Neural progenitor cell (in vitro differentiated cells): ENCODE data around the gene MARCKSL1. TPM values are rescaled to one million over a fixed set of nuclear protein-coding genes. Genes with fewer than 3 reads are reported as not detected.

Source experiments
- DNase-seq: peaks from one replicate; pipeline ENCODE4 v3.0.0-alpha.2; 2016; ENCODE audit warnings: low spot score
- H2AFZ ChIP-seq: fragments of 200-600 bp; sonication (generic); replicated peaks from 2 replicates; pipeline ENCODE4 v1.6.1; 2016; ENCODE audit warnings: antibody characterized with exemption
- H3F3A ChIP-seq: fragments of 200-600 bp; sonication (generic); 2 replicates; pipeline ENCODE4 v1.6.1; 2016; ENCODE audit warnings: antibody characterized with exemption, low read depth
- H3K27ac ChIP-seq: fragments of 200-600 bp; sonication (generic); 2 replicates; pipeline ENCODE4 v1.5.1; 2016; ENCODE audit warnings: mild to moderate bottlenecking
- H3K27me3 ChIP-seq: fragments of 200-600 bp; sonication (generic); 2 replicates; pipeline ENCODE4 v1.6.1; 2016; ENCODE audit warnings: mild to moderate bottlenecking, moderate library complexity
- H3K36me3 ChIP-seq: fragments of 200-600 bp; sonication (generic); 2 replicates; pipeline ENCODE4 v1.5.1; 2016
- H3K4me1 ChIP-seq: fragments of 200-600 bp; sonication (generic); 2 replicates; pipeline ENCODE4 v1.6.1; 2016; ENCODE audit warnings: mixed run types
- H3K4me2 ChIP-seq: fragments of 200-600 bp; sonication (generic); 2 replicates; pipeline ENCODE4 v1.6.1; 2016
- H3K4me3 ChIP-seq: fragments of 200-600 bp; sonication (generic); 2 replicates; pipeline ENCODE4 v1.5.1; 2016
- H3K79me2 ChIP-seq: fragments of 200-600 bp; sonication (generic); 2 replicates; pipeline ENCODE4 v1.6.1; 2016; ENCODE audit warnings: low read depth
- H3K9ac ChIP-seq: fragments of 200-600 bp; sonication (generic); 2 replicates; pipeline ENCODE4 v1.6.1; 2016
- H3K9me3 ChIP-seq: fragments of 200-600 bp; sonication (generic); 2 replicates; pipeline ENCODE4 v1.5.1; 2016; ENCODE audit warnings: low read depth
- H4K20me1 ChIP-seq: fragments of 200-600 bp; sonication (generic); 2 replicates; pipeline ENCODE4 v1.6.1; 2016; ENCODE audit warnings: low read depth
- H3K27ac Mint-ChIP-seq: 3 replicates; pipeline ENCODE4 v1.8.0; 2021; ENCODE audit warnings: mixed read lengths
- H3K27me3 Mint-ChIP-seq: 2 replicates; pipeline ENCODE4 v1.8.0; 2022; ENCODE audit warnings: low read depth, mild to moderate bottlenecking, inconsistent platforms, moderate library complexity, mixed read lengths; ENCODE audit not compliant: insufficient read depth
- H3K36me3 Mint-ChIP-seq: 3 replicates; pipeline ENCODE4 v1.8.0; 2021; ENCODE audit warnings: mixed read lengths
- H3K4me1 Mint-ChIP-seq: 3 replicates; pipeline ENCODE4 v1.8.0; 2021; ENCODE audit warnings: mixed read lengths
- H3K4me3 Mint-ChIP-seq: 3 replicates; pipeline ENCODE4 v1.8.0; 2021; ENCODE audit warnings: mild to moderate bottlenecking, moderate library complexity, mixed read lengths
- H3K9me3 Mint-ChIP-seq: 3 replicates; pipeline ENCODE4 v1.8.0; 2020; ENCODE audit warnings: mixed read lengths
- CTCF ChIP-seq: fragments of 200-600 bp; sonication (generic); IDR thresholded peaks from 2 replicates; pipeline ENCODE4 v1.5.1; 2017; ENCODE audit warnings: antibody characterized with exemption, mild to moderate bottlenecking
- EZH2 ChIP-seq: fragments of 200-600 bp; sonication (generic); IDR thresholded peaks from 2 replicates; pipeline ENCODE4 v1.6.1; 2017; ENCODE audit warnings: antibody characterized with exemption, mild to moderate bottlenecking, moderate library complexity
- EZH2phosphoT487 ChIP-seq: fragments of 200-600 bp; sonication (generic); IDR thresholded peaks from 2 replicates; pipeline ENCODE4 v1.6.1; 2017; ENCODE audit warnings: antibody characterized with exemption
- total RNA-seq: library from RNA; depleted of rRNA; stranded (reverse); fragments of >200 nt; gene quantifications from 2 replicates; pipeline ENCODE4 v1.2.3, GENCODE V29; 2015; ENCODE audit warnings: low replicate concordance

MARCKSL1 gene
- total RNA-seq, 1 donor from 2014 or later, result 258 TPM

GRCh38 chr1:32342704-32343103 is 6.7 kb upstream of the MARCKSL1 start:
- Histone ChIP-seq H3K9me3 (no peaks in the 10 kb centered on the region), H3K4me1 (peaks cover 10% of the 10 kb centered on the region), H3K4me3 (no peak overlapping the region), H3K9ac (no peak overlapping the region), H3F3A (peaks cover 4% of the 10 kb centered on the region), H3K79me2 (no peaks in the 10 kb centered on the region), H2AFZ (no peak overlapping the region), H3K27ac (no peak overlapping the region), H3K27me3 (no peaks in the 10 kb centered on the region), H3K4me2 (no peak overlapping the region), H4K20me1 (peaks cover 4% of the 10 kb centered on the region), H3K36me3 (no peaks in the 10 kb centered on the region)
- TF ChIP-seq EZH2phosphoT487 (no peak), EZH2 (no peak), CTCF (no peak)
- Mint-ChIP-seq H3K4me1 (peaks cover 15% of the 10 kb centered on the region), H3K27ac (no peak overlapping the region), H3K9me3 (no peaks in the 10 kb centered on the region), H3K4me3 (no peak overlapping the region), H3K27me3 (peaks cover 5% of the 10 kb centered on the region), H3K36me3 (no peaks in the 10 kb centered on the region)
- no peak for DNase-seq

GRCh38 chr1:32341971-32342370 is 5.9 kb upstream of the MARCKSL1 start:
- H3K27ac Mint-ChIP-seq, result no peak overlapping the region
- no peaks in the 10 kb centered on the region for H3K79me2 ChIP-seq
- no peak for TF ChIP-seq CTCF
- TF ChIP-seq EZH2phosphoT487, result no peak
- TF ChIP-seq EZH2, result no peak

GRCh38 chr1:32341186-32341757 is 5.2 kb upstream of the MARCKSL1 start:
- no peak overlapping the region for H3K4me3 Mint-ChIP-seq
- peaks cover 19% of the 10 kb centered on the region for H3K4me1 Mint-ChIP-seq
- no peaks in the 10 kb centered on the region for H3K9me3 Mint-ChIP-seq
- H3K36me3 Mint-ChIP-seq, result no peaks in the 10 kb centered on the region
- Histone ChIP-seq H3K27ac (no peak overlapping the region), H3K79me2 (no peaks in the 10 kb centered on the region), H3K4me3 (no peak overlapping the region), H3K36me3 (no peaks in the 10 kb centered on the region), H4K20me1 (peaks cover 5% of the 10 kb centered on the region), H3K9ac (no peak overlapping the region), H3K27me3 (peaks cover 7% of the 10 kb centered on the region), H3K9me3 (no peaks in the 10 kb centered on the region), H2AFZ (no peak overlapping the region), H3F3A (peaks cover 14% of the 10 kb centered on the region), H3K4me2 (no peak overlapping the region), H3K4me1 (peaks cover 23% of the 10 kb centered on the region)
- no peak for DNase-seq
- peaks cover 7% of the 10 kb centered on the region for H3K27me3 Mint-ChIP-seq
- no peak overlapping the region for H3K27ac Mint-ChIP-seq
- no peak for TF ChIP-seq EZH2
- no peak for TF ChIP-seq EZH2phosphoT487
- no peak for TF ChIP-seq CTCF

More at GRCh38 chr1:32341971-32342370, 5.9 kb upstream of the MARCKSL1 start:
- H4K20me1 ChIP-seq, result peaks cover 5% of the 10 kb centered on the region
- H3K9me3 ChIP-seq, result no peaks in the 10 kb centered on the region
- no peak overlapping the region for H3K4me3 ChIP-seq
- H3K36me3 Mint-ChIP-seq, result no peaks in the 10 kb centered on the region
- H3K4me1 Mint-ChIP-seq, result peaks cover 21% of the 10 kb centered on the region
- H3K4me2 ChIP-seq, result no peak overlapping the region
- no peak for DNase-seq
- no peaks in the 10 kb centered on the region for H3K9me3 Mint-ChIP-seq
- no peaks in the 10 kb centered on the region for H3K36me3 ChIP-seq
- no peak overlapping the region for H3K27ac ChIP-seq
- no peak overlapping the region for H3K4me3 Mint-ChIP-seq
- H3K27me3 ChIP-seq, result peaks cover 2% of the 10 kb centered on the region
- H3K4me1 ChIP-seq, result peaks cover 17% of the 10 kb centered on the region
- H3K9ac ChIP-seq, result no peak overlapping the region
- H2AFZ ChIP-seq, result no peak overlapping the region
- H3K27me3 Mint-ChIP-seq, result peaks cover 5% of the 10 kb centered on the region
- peaks cover 8% of the 10 kb centered on the region for H3F3A ChIP-seq
